Natural killer cell (primary cell): Measurements from ENCODE around the gene STK32C. TPM values are rescaled to one million over a fixed set of nuclear protein-coding genes. Genes with fewer than 3 reads are reported as not detected.

Experiments used
- ATAC-seq, 3 donors: fragments of 150-1000 bp in 2 of 3; fragments of 200-7000 bp in 1 of 3; cut with Tn5 transposase; 1 replicate in 1 of 3; 2 replicates in 2 of 3; pipeline ENCODE4 v1.10.0; 2021; ENCODE audit warnings: mild to moderate bottlenecking in 2 of 3, moderate library complexity in 2 of 3
- DNase-seq, 2 donors: peaks; one replicate each; pipeline versions ENCODE4 v3.0.0 to v3.0.0-alpha.2; 2013 to 2021; ENCODE audit warnings: mixed read lengths in 1 of 2
- H3K27ac ChIP-seq: one replicate; pipeline ENCODE4 v1.5.1; 2013; ENCODE audit warnings: mild to moderate bottlenecking, low read length
- H3K27me3 ChIP-seq: one replicate; pipeline ENCODE4 v1.6.1; 2013; ENCODE audit warnings: low read length; ENCODE audit not compliant: control insufficient read depth, insufficient read depth
- H3K36me3 ChIP-seq: one replicate; pipeline ENCODE4 v1.6.1; 2013; ENCODE audit warnings: low read length; ENCODE audit not compliant: control insufficient read depth, insufficient read depth
- H3K4me1 ChIP-seq: one replicate; pipeline ENCODE4 v1.6.1; 2013; ENCODE audit warnings: low read length; ENCODE audit not compliant: control insufficient read depth, insufficient read depth
- H3K4me3 ChIP-seq: one replicate; pipeline ENCODE4 v1.5.1; 2013; ENCODE audit warnings: low read length
- H3K9me3 ChIP-seq: one replicate; pipeline ENCODE4 v1.6.1; 2013; ENCODE audit warnings: low read length; ENCODE audit not compliant: control insufficient read depth, insufficient read depth
- H3K27ac Mint-ChIP-seq, 2 donors: one replicate each; pipeline ENCODE4 v1.8.0; 2022; ENCODE audit warnings: mild to moderate bottlenecking in 2 of 2, mixed read lengths in 2 of 2, moderate library complexity in 1 of 2
- H3K27me3 Mint-ChIP-seq, 2 donors: one replicate each; pipeline ENCODE4 v1.8.0; 2022; ENCODE audit warnings: low read depth in 2 of 2, mixed read lengths in 2 of 2
- H3K36me3 Mint-ChIP-seq: one replicate; pipeline ENCODE4 v1.8.0; 2022; ENCODE audit warnings: mixed read lengths
- H3K4me1 Mint-ChIP-seq, 2 donors: one replicate each; pipeline ENCODE4 v1.8.0; 2022; ENCODE audit warnings: mixed read lengths in 2 of 2
- H3K4me3 Mint-ChIP-seq: one replicate; pipeline ENCODE4 v1.8.0; 2022; ENCODE audit warnings: mild to moderate bottlenecking, moderate library complexity, mixed read lengths
- H3K9me3 Mint-ChIP-seq, 2 donors: one replicate each; pipeline ENCODE4 v1.8.0; 2022; ENCODE audit warnings: mixed read lengths in 2 of 2
- CTCF ChIP-seq: fragments of 200-600 bp; IDR thresholded peaks from one replicate; pipeline ENCODE4 v1.8.0; 2022; ENCODE audit warnings: antibody characterized with exemption
- WGBS: methylation state at CpG from one replicate; pipeline ENCODE4 v1.1.7; 2013; ENCODE audit warnings: missing lambda C conversion rate; ENCODE audit not compliant: insufficient coverage; 5-methylcytosine and 5-hydroxymethylcytosine counted together
- intact Hi-C: fragments of 100-400 bp; cut with micrococcal nuclease; formaldehyde crosslinking; loops from one replicate; pipeline ENCODE4 v1.14.2; 2022
- total RNA-seq, 4 donors: library from RNA; stranded (reverse); fragments of 120-200 nt in 1 of 4; gene quantifications; one replicate each; pipeline versions ENCODE4 v1.2.3 to v1.2.4, GENCODE V29; 2013 to 2022

The STK32C gene
- total RNA-seq, 3 donors from 2014 or later (not counting 1 experiment from before 2014, with no cell fraction given), result 12.7 to 22.1 (median 17.9) TPM

GRCh38 chr10:132170561-132171361 is 137.0 kb downstream of the STK32C start:
- H3K4me3 Mint-ChIP-seq, result no peak overlapping the region

GRCh38 chr10:132169766-132170560 is 137.8 kb downstream of the STK32C start:
- Histone ChIP-seq H3K4me3 (no peak overlapping the region), H3K27me3 (no peaks in the 10 kb centered on the region), H3K36me3 (no peaks in the 10 kb centered on the region), H3K27ac (no peak overlapping the region), H3K4me1 (no peaks in the 10 kb centered on the region), H3K9me3 (peaks cover 4% of the 10 kb centered on the region)
- no peak for DNase-seq
- WGBS, result 89% methylated on average over 46 of the region's 46 CpGs
- no peak for ATAC-seq
- H3K36me3 Mint-ChIP-seq, result no peaks in the 10 kb centered on the region
- peaks cover under 1 to 5% of the 10 kb centered on the region in 2 donors for H3K27me3 Mint-ChIP-seq
- H3K4me3 Mint-ChIP-seq, result no peak overlapping the region
- no peaks in the 10 kb centered on the region for H3K9me3 Mint-ChIP-seq
- H3K27ac Mint-ChIP-seq, result no peak overlapping the region
- intact Hi-C loops, result loop anchor here (10.0 kb wide), 1 partner anchor 285 kb away; no protein-coding TSS in a partner anchor
- no peak for TF ChIP-seq CTCF
- H3K4me1 Mint-ChIP-seq, result peaks cover 0 to 12% of the 10 kb centered on the region in 2 donors

More at GRCh38 chr10:132170561-132171361, 137.0 kb downstream of the STK32C start:
- Mint-ChIP-seq H3K27ac (no peak overlapping the region), H3K4me1 (peaks cover 0 to 12% of the 10 kb centered on the region in 2 donors), H3K9me3 (no peaks in the 10 kb centered on the region), H3K36me3 (no peaks in the 10 kb centered on the region), H3K27me3 (peaks cover 5 to 8% of the 10 kb centered on the region in 2 donors)
- Histone ChIP-seq H3K4me3 (no peak overlapping the region), H3K27ac (no peak overlapping the region), H3K36me3 (no peaks in the 10 kb centered on the region), H3K9me3 (peaks cover 4% of the 10 kb centered on the region), H3K27me3 (no peaks in the 10 kb centered on the region), H3K4me1 (no peaks in the 10 kb centered on the region)
- no peak for TF ChIP-seq CTCF
- no peak for DNase-seq
- intact Hi-C loops, result no loop called here
- WGBS, result 78% methylated on average over 36 of the region's 36 CpGs
- ATAC-seq, result no peak

- Histone ChIP-seq H3K4me3 (no peak overlapping the region), H3K9me3 (peaks cover 4% of the 10 kb centered on the region), H3K27ac (no peak overlapping the region), H3K4me1 (no peaks in the 10 kb centered on the region), H3K27me3 (no peaks in the 10 kb centered on the region), H3K36me3 (no peaks in the 10 kb centered on the region)
- H3K9me3 Mint-ChIP-seq, result no peaks in the 10 kb centered on the region
- no peak for TF ChIP-seq CTCF
- no peaks in the 10 kb centered on the region for H3K36me3 Mint-ChIP-seq
- peaks cover 0 to 12% of the 10 kb centered on the region in 2 donors for H3K4me1 Mint-ChIP-seq
- intact Hi-C loops, result loop anchor here (10.0 kb wide), 1 partner anchor 286 kb away; no protein-coding TSS in a partner anchor
- ATAC-seq (no peak), DNase-seq (no peak)
- WGBS, result 89% methylated on average over 42 of the region's 42 CpGs
- H3K27me3 Mint-ChIP-seq, result peaks cover 0 to 9% of the 10 kb centered on the region in 2 donors
- H3K4me3 Mint-ChIP-seq, result no peak overlapping the region
- no peak overlapping the region for H3K27ac Mint-ChIP-seq
Measured at GRCh38 chr10:132169031-132169765, 138.6 kb downstream of the STK32C start.
